ENCODE results near the gene EPHB2.

The EPHB2 gene

DNA sequence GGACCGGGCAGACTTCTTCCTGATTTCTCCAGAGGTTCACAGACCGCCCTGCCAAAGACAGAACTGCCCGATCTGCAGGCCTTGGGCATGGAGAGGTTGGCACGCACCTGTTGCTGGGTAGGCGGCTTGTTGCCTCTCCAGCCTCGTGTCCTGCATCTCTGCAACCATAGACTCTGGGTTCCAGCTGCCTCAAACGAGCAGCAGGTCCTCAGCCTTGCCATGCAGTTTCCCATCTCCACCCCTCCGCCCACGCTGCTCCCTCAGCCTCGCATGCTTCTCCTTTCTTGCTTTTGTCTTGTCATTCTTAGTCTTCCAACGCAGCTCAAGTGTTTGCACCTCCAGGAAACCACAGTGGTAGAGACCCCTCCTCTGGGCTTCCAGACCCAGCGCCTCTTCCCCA lies 135.8 kb downstream of the EPHB2 start:
- Histone ChIP-seq H3K27me3 (ENCODE audit: insufficient read depth, poor library complexity, severe bottlenecking) (no peaks in the 10 kb centered on the region), H3K36me3 (ENCODE audit: low read depth) (no peaks in the 10 kb centered on the region), H3K9me3 (ENCODE audit: severe bottlenecking) (no peaks in the 10 kb centered on the region), H3K4me3 (ENCODE audit: severe bottlenecking) (no peak overlapping the region), H3K4me1 (ENCODE audit: insufficient read depth, poor library complexity, severe bottlenecking) (no peaks in the 10 kb centered on the region), H3K27ac (ENCODE audit: poor library complexity, severe bottlenecking) (no peak overlapping the region)
- DNase-seq (ENCODE audit: low spot score), result no peak
- no peak for ATAC-seq (ENCODE audit: low read depth)
- TF ChIP-seq CTCF (IDR thresholded peaks at IDR 0.05; ENCODE audit: poor library complexity, severe bottlenecking), result no peak

DNA sequence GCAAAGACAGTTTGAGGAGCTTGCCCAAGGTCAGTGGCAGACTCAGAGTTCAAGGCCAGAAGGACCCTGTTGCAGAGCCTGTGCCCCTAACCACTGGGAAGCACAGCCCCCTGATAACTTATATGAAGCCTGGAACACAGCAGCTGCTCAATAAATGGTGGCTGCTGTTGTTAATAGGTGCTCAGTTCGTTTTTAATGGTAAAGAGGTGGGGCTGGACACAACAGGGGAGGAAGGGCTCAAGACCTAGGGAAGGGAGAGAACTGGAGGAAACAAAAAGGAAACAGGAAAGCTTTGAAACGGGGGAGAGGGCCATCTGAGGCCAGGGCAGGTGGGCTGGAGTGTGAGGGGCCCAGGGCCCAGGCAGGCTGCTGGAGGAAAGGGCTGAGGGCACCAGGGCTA lies 136.6 kb downstream of the EPHB2 start:
- Histone ChIP-seq H3K4me1 (ENCODE audit: insufficient read depth, poor library complexity, severe bottlenecking) (no peaks in the 10 kb centered on the region), H3K4me3 (ENCODE audit: severe bottlenecking) (no peak overlapping the region), H3K36me3 (ENCODE audit: low read depth) (no peaks in the 10 kb centered on the region), H3K27ac (ENCODE audit: poor library complexity, severe bottlenecking) (no peak overlapping the region), H3K9me3 (ENCODE audit: severe bottlenecking) (no peaks in the 10 kb centered on the region), H3K27me3 (ENCODE audit: insufficient read depth, poor library complexity, severe bottlenecking) (no peaks in the 10 kb centered on the region)
- DNase-seq (ENCODE audit: low spot score), result no peak
- no peak for TF ChIP-seq CTCF (IDR thresholded peaks at IDR 0.05; ENCODE audit: poor library complexity, severe bottlenecking)
- ATAC-seq (ENCODE audit: low read depth), result no peak

DNA sequence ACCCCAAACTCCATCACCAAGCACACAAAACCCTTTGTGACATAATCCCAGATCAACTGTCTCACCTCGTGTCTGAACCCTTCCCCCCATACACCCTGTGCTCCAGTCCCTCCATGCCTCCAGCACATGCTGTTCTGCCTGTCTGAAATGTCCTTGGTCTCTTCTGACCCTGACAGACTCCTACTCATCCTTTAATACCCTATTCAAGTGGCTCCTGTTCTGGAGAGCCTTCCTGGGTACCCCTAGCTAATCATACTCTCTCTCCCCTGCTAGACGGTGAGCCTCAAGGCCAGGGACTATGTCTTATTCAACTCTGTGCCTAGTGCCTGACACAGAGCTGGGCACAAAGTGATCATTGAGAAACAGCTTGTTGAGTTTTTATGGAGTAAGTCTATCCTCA lies 137.1 kb downstream of the EPHB2 start:
- no peaks in the 10 kb centered on the region for H3K9me3 ChIP-seq (ENCODE audit: severe bottlenecking)
- H3K27me3 ChIP-seq (ENCODE audit: insufficient read depth, poor library complexity, severe bottlenecking), result no peaks in the 10 kb centered on the region
- H3K27ac ChIP-seq (ENCODE audit: poor library complexity, severe bottlenecking), result no peak overlapping the region
- DNase-seq (ENCODE audit: low spot score), result no peak
- H3K36me3 ChIP-seq (ENCODE audit: low read depth), result no peaks in the 10 kb centered on the region
- no peak for ATAC-seq (ENCODE audit: low read depth)
- H3K4me3 ChIP-seq (ENCODE audit: severe bottlenecking), result no peak overlapping the region
- H3K4me1 ChIP-seq (ENCODE audit: insufficient read depth, poor library complexity, severe bottlenecking), result no peaks in the 10 kb centered on the region
- no peak for TF ChIP-seq CTCF (IDR thresholded peaks at IDR 0.05; ENCODE audit: poor library complexity, severe bottlenecking)

DNA sequence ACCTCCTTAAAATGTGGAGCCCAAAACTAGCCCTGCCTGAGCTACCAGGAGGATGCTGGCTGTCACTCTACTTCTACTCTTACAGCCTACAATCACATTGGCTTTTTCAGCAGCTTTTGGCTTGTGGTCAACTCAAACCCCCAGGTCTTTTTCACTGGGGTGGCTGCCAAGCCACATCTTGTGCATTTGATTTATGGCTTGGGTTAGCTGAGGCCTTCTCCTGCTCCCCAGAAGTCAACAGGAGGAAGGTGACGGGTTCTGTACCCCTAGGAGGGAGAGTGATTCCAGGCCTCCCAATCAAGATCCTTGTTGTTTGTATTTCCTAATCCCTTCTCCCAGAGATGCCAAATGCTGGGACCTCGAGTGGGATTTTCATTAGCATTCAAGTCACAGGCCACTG lies 137.8 kb downstream of the EPHB2 start:
- ATAC-seq (ENCODE audit: low read depth) (no peak), DNase-seq (ENCODE audit: low spot score) (no peak)
- Histone ChIP-seq H3K27ac (ENCODE audit: poor library complexity, severe bottlenecking) (no peak overlapping the region), H3K9me3 (ENCODE audit: severe bottlenecking) (no peaks in the 10 kb centered on the region), H3K36me3 (ENCODE audit: low read depth) (no peaks in the 10 kb centered on the region), H3K27me3 (ENCODE audit: insufficient read depth, poor library complexity, severe bottlenecking) (no peaks in the 10 kb centered on the region), H3K4me3 (ENCODE audit: severe bottlenecking) (no peak overlapping the region), H3K4me1 (ENCODE audit: insufficient read depth, poor library complexity, severe bottlenecking) (no peaks in the 10 kb centered on the region)
- TF ChIP-seq CTCF (IDR thresholded peaks at IDR 0.05; ENCODE audit: poor library complexity, severe bottlenecking), result no peak

DNA sequence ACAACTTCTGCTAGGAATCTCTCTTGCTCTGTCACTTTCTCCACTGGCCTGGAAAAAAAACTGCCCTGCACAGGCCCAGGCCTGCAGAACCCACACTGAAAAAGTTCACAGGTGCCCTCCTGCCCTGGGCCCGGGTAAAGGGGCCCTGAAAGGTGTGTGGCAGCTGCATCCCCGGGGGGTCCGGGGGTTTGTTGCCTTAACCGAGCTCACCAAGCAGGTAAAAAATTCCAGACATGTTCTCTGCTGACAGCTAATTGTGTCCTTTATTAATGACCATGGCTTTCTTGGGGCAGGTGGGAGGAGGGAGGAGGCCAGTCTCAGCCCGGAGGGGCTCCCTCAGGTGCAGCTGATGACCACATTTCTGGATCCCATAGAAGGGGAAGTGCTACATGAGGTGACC lies 139.1 kb downstream of the EPHB2 start:
- no peak for TF ChIP-seq CTCF (IDR thresholded peaks at IDR 0.05; ENCODE audit: poor library complexity, severe bottlenecking)
- DNase-seq (ENCODE audit: low spot score) (no peak), ATAC-seq (ENCODE audit: low read depth) (no peak)
- Histone ChIP-seq H3K27ac (ENCODE audit: poor library complexity, severe bottlenecking) (no peak overlapping the region), H3K4me3 (ENCODE audit: severe bottlenecking) (no peak overlapping the region), H3K27me3 (ENCODE audit: insufficient read depth, poor library complexity, severe bottlenecking) (no peaks in the 10 kb centered on the region), H3K36me3 (ENCODE audit: low read depth) (no peaks in the 10 kb centered on the region), H3K4me1 (ENCODE audit: insufficient read depth, poor library complexity, severe bottlenecking) (no peaks in the 10 kb centered on the region), H3K9me3 (ENCODE audit: severe bottlenecking) (no peaks in the 10 kb centered on the region)
